GM19043 (cell line): Measurements from ENCODE around the gene SPRTN.

Experiments
- ATAC-seq: cut with Tn5 transposase; IDR thresholded peaks from one replicate; pipeline ENCODE4 v1.9.1; 2021; ENCODE audit warnings: low read depth; ENCODE audit not compliant: unreplicated experiment

SPRTN gene

GRCh38 chr1:231376101-231376500 is 38.0 kb downstream of the SPRTN start:
- no peak for ATAC-seq

- peak; percentile 54 for ATAC-seq
Measured at GRCh38 chr1:231376875-231377549, 38.9 kb downstream of the SPRTN start.

GRCh38 chr1:231381729-231382128 is 43.6 kb downstream of the SPRTN start:
- no peak for ATAC-seq

GRCh38 chr1:231382426-231382825 is 44.3 kb downstream of the SPRTN start:
- no peak for ATAC-seq

- ATAC-seq: no peak
Measured at GRCh38 chr1:231383159-231383860, 45.2 kb downstream of the SPRTN start.

- ATAC-seq: no peak
Measured at GRCh38 chr1:231384696-231385415, 46.8 kb downstream of the SPRTN start.

GRCh38 chr1:231385416-231385748 is 47.3 kb downstream of the SPRTN start:
- ATAC-seq: no peak

GRCh38 chr1:231386466-231386865 is 48.4 kb downstream of the SPRTN start:
- ATAC-seq: no peak

- ATAC-seq: no peak
Measured at GRCh38 chr1:231387770-231388669, 49.9 kb downstream of the SPRTN start.

- ATAC-seq: no peak
Measured at GRCh38 chr1:231390071-231390470, 52.0 kb downstream of the SPRTN start.

- ATAC-seq: no peak
Measured at GRCh38 chr1:231392389-231393131, 54.5 kb downstream of the SPRTN start.

- ATAC-seq: no peak
Measured at GRCh38 chr1:231393668-231394067, 55.6 kb downstream of the SPRTN start.

- ATAC-seq: no peak
Measured at GRCh38 chr1:231395076-231395997, 57.2 kb downstream of the SPRTN start.

- ATAC-seq: no peak
Measured at GRCh38 chr1:231395998-231396390, 57.9 kb downstream of the SPRTN start.

- ATAC-seq: no peak
Measured at GRCh38 chr1:231396643-231397042, 58.5 kb downstream of the SPRTN start.

- no peak for ATAC-seq
Measured at GRCh38 chr1:231397886-231398671, 60.0 kb downstream of the SPRTN start.

- no peak for ATAC-seq
Measured at GRCh38 chr1:231401478-231401877, 63.4 kb downstream of the SPRTN start.

GRCh38 chr1:231404318-231404717 is 66.2 kb downstream of the SPRTN start:
- ATAC-seq: no peak
